ENCODE results near the gene BDNF.

DNA sequence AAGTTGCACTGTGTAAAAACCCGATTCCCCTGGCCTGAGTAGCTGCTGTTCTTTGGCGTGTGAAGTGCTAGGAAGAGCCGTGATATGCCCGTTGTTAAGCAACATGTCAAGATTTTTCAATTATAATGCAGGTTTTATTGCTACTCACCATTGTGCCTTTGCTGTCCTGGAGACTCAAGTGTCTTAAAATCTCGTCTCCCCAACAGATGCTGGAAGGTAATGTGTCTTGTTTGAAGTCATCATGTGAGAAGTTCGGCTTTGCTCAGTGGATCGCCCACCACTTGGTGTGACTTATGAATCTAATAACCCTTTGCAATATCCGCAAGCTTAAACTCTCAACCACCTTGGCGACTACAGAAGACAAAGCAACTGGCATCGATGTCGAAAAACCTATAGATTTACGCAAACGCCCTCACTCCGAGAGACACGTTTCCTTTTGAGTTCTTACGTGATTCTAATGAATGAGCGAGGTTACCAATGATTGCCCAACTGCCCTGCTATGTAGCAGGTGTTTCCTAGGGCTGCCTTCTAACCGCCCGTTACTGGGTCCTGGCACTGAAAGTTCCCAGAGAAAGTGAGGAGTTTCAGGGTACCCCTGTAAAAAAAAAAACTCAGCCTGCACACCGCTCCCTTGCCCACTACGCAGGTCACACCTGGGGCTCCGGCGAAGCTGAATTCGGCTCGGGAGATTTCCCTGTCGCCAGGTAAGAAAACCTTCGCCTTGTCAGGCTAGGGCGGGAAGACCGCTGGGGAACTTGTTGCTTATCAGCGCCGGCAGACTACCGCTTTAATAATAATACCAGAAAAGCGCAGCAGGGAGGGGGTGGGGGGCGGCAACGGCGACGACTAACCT is 21.2 kb upstream of the BDNF start:
- no peak for TF ChIP-seq EZH2phosphoT487 (IDR thresholded peaks at IDR 0.05; ENCODE audit: borderline replicate concordance, low read depth, low read length)
- TF ChIP-seq, protein P1, sequence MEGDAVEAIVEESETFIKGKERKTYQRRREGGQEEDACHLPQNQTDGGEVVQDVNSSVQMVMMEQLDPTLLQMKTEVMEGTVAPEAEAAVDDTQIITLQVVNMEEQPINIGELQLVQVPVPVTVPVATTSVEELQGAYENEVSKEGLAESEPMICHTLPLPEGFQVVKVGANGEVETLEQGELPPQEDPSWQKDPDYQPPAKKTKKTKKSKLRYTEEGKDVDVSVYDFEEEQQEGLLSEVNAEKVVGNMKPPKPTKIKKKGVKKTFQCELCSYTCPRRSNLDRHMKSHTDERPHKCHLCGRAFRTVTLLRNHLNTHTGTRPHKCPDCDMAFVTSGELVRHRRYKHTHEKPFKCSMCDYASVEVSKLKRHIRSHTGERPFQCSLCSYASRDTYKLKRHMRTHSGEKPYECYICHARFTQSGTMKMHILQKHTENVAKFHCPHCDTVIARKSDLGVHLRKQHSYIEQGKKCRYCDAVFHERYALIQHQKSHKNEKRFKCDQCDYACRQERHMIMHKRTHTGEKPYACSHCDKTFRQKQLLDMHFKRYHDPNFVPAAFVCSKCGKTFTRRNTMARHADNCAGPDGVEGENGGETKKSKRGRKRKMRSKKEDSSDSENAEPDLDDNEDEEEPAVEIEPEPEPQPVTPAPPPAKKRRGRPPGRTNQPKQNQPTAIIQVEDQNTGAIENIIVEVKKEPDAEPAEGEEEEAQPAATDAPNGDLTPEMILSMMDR (conservative IDR thresholded peaks at IDR 0.05; ENCODE audit: low read length) = no peak

Measured in OCI-LY7 (cell line).